Activated gamma-delta T cell treated with anti-CD3 and anti-CD28 coated beads, Interleukin-2, amount 50 U/mL, for 16 hours (primary cell): ENCODE measurements around the gene NEAT1.
"Not testable (repeated sequence)": the region's sequence is repeated elsewhere in the genome, so short reads cannot be mapped to it uniquely, and the experiment has no call there.

Source experiments
- DNase-seq: peaks from one replicate; pipeline ENCODE4 v3.0.0-alpha.2; 2020; ENCODE audit warnings: low read depth

The NEAT1 gene

DNA sequence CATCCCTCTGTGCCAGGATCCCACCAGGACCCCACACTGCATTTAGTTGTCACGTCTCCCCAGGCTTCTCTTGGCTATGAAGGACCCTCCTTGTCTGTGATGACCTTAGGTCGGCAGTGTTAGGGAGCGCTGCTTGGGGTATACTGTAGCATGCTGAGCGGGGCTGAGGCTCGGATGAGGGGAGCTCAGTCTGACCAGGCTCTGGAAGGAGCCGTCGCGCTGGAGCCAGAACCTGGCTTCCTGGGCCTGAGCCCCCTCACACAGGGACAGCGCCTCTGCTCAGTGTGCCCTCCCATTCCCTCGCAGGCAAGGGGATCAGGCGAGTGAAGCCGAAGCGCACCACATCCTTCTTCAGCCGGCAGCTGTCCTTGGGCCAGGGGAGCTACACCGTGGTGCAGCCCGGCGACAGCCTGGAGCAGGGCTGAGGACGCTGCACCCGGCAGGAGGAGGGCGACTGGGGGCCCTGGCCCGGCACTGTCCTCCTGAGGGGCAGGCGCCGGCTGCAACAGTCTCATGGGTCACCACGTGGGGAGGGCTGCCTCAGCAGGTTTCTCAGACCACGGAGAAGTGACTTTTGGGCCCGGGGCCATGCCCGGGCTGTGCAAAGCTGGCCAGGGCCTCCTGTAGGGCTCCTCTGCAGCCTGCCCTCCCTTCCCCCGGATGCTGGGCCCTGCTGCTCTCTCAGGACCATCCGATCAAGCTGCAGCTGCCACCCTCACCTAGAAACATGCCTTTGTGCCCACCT lies 11.5 kb upstream of the NEAT1 start:
- DNase-seq = no peak

DNA sequence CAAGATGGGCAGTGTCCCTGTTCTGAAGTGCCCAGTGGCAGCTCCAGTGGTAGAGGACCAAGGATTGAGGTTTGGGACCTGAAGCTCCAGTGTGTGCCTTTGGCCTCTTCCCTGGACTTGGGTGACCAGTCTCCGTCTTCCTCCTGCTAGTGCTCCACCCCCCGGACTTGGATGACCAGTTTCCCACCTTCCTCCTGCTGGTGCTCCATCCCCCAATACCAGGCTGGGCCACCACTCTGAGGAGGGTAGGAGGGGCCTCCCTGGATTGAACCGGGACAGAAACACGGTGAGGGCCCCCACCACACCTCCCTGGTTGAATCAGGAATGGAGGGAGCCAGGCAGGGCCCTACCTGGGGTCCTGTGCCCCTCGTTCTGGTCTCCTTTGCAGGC lies 10.9 kb upstream of the NEAT1 start:
- DNase-seq = no peak

DNA sequence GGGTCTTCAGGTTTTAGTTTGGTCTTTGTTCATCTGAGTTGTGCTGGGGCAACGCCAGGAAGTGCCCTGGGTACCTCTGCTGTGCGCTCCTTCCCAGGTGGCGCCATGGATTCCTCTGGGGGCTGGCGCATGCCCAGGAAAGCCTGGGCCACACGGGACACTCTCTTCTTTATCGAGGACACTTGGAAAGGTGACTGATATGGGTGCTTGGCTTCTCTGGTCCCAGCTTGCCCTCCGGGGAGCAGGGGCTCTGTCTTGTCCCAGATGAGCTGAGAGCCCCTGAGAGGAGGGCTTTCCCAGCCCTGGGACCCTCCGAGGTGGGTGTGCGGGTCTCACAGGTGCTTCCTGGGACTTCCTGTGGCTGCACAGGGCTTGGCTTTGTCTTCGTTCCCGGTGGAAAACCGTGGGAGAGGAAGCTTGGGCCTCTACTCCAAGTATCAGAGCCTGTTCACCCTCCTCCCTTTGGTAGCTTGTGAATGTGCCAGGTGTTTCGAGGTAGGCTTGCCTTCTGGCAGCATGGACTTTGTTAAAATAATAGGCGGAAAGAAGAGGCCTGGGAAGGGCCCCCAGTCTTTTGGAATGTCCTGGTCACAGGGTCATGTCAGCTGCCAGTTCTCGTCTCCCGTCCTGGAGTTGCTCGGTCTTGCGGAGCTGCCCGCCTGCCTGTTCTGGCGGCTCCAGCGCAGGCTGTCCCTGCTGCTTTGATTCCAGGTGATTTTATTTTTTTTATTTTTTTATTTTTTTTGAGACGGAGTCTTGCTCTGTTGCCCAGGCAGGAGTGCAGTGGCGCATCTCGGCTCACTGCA lies 10.1 kb upstream of the NEAT1 start:
- no peak for DNase-seq

DNA sequence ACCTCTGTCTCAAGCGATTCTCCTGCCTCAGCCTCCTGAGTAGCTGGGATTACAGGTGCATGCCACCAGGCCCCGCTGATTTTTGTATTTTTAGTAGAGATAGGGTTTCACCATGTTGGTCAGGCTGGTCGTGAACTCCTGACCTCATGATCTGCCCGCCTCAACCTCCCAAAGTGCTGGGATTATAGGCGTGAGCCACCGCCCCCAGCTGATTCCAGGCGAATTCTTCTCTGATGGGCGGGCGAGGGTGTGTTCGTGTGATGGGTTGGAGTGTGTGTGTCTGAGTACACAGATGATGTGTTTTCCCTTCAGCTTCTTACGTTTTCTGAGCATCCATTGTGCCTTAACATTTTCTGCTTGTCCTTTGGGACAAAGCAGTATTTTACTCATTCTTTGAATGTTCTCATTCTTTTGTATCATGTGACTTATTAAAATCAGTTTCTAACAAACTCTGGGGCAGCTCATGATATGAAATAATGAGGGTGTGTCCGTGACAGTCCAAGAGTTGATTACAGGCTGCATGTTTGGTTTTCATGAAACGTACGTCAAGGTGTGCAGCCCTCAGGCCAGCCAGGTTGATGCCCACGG lies 9.4 kb upstream of the NEAT1 start:
- not testable (repeated sequence) for DNase-seq

DNA sequence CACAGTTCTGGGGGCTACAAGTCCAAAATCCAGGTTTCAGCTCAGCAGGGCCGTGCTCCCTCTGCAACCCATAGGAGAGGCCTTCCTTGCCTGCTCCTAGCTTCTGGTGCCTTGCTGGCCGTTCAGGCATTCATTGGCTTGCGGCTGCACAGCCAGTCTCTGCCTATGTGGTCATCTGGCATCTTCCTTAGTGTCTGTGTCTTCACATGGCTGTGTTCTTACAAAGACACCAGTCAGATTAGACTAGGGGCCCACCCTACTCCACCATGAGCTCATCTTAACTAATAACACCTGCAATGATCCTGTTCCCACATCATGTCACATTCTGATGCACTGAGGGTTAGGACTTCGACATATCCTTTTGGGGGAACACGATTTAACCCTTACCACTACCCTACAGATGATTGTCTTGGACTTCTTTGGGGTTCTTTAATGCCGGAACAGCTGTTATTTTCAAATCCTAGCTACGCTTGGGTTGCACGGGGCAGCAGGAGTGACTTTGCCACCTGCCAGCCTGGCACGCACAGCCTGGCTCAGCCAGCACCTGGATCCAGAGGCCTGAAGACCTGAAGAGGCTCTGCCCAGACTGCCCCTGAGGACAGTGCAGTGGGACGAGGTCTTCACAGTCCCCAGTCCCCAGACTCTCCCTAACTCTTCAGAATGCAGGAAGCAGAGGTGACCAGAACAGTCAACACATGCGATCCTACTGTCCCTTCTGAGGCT lies 7.7 kb upstream of the NEAT1 start:
- DNase-seq = no peak

DNA sequence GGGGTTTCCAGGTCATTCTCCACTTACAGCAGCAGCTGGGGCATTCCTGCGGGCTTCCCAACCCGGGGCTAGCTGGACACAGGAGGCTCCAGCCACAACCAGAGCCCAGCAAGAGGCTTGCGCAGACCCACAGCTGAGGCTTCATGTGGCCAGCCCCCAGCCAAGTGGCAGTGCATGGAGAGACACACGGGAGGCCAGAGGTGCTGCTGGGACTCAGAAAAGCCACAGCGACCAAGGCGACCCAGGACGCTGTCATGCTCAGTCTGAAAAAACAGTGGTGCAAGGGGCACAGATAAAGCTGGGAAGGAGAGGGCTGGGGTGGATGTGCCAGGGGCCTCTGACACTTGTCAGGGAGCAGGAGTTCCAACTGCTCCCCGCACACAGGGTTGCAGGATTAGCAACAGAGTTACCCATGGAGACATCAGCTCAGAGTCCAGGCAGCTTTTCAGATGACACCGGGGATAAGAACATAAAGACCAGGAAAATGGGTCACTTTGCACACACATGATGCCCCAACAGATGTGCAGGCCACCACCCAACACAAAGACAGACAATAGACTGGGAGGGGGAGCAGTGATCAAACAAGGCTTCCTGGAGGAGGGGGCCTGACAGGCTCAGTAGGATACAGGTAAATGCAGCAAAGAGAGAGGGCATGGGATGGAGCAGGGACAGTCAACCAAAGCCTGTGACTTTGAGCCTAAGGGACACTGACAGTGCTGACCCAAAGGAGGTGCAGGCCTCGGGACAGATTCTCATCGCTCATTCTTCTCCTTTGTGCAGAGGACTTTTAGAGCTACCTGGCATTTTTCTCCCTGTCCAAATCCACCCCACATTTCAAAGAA lies 6.9 kb upstream of the NEAT1 start:
- DNase-seq = no peak

DNA sequence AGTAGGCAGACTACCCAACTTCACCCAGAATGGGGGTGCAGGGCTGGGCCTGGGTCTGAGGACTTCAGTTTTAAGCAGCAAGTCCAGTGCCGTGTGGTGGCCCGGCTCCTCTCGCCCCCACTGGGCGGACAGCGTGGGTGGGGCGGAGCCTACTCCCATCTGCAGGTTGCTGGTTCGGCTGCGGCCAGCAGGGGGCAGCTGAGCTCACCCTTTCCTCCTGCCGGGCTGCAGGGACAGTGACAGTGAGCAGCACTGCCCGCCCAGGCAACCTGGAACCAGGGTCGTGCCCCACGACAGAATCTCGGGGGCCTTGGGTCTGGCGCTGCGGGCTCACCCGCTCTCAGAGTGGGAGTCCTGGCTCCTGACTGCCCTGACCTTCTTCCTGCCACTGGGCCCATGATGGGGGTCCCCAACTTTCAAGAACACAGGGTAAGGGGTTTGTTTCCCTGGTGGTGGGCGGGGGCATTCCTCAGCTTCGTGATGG lies 6.2 kb upstream of the NEAT1 start:
- DNase-seq = peak; percentile 90

DNA sequence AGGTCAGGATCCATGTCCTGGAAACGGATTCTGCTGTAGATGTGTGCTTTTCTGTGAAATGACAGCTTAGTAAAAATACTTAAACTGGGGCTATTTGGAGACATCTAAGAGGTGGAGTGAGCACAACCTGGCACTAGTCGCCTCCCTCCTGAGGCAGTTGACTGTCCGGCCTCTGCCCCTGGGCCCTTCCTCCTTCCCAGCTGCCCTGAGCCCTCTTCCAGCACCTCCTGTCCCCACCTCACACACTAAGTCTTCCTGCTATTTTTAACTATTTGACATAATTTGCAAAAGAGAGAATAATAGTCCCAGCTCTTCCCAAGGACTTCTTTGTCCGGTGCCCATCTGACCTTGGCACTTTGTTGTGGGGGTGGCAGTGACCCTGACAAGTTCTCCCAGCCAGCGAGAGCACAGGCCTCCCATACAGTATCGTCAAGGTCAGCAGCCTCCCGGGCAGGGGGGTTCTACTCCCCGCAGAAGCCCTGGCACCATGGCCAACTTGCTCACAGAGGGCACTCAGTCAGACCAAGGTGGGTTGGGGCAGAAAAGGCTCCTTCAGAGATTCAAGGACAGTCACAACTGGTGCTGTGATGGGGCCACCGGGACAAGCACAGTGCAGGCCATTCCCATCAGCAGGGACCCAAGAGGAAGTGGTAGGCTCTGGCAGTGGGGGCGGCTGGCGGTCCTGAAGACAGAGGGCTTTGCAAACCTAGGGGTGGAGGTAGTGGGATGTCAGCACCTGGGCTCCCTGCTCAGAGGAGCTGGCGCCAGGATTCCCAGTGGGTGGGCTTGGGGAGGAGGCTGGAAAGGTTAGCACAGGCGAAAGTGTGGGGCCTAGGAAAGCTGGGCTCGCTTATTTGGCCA lies 5.5 kb upstream of the NEAT1 start:
- DNase-seq = no peak

DNA sequence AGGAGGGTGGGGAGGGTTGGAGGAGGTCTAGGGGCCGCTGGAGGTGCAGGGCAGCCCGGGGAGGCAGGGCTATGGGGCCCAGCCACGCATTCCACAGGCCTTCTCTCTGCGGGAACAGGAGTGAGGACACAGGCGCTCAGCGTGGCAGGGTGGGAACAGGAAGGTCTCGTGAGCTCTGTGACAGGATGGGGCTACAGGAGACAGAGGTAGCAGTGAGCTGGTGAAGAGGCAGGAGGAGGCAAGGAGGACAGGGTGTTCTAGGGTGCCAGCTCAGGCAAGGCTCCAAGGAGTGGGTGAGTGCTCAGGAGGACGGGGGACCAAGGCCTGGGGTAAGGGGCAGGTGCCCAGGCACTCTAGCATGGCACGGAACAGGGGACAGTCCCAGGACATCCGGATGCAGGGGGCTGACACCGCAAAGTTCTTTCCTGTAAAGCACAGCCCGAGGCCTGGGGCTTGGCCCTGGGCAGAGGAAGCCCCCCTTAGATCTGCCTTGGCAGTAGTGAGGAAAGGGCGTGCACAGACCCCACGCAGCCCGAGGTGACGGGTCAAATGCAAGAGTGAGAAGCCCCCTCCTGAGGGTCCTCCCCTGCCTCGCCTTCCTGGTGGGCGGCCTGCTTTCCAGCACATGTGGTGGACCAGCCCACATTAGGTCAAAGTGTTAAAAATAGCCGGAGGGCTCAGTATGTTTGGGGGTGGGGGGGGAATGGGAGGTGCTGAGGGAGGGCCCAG lies 4.7 kb upstream of the NEAT1 start:
- DNase-seq = no peak

DNA sequence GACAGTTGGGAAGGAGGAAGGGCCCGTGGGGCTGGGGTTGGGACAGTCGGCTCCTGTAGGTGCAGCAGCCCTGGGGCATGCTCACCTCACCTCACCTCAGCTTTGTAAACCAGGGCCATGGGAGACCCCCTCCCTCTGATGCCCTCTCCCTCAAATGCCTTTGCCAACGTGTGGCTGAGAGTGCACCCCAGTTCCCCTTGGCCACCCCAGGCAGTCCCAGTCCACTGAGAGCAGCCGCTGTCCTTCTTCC lies 4.2 kb upstream of the NEAT1 start:
- no peak for DNase-seq

DNA sequence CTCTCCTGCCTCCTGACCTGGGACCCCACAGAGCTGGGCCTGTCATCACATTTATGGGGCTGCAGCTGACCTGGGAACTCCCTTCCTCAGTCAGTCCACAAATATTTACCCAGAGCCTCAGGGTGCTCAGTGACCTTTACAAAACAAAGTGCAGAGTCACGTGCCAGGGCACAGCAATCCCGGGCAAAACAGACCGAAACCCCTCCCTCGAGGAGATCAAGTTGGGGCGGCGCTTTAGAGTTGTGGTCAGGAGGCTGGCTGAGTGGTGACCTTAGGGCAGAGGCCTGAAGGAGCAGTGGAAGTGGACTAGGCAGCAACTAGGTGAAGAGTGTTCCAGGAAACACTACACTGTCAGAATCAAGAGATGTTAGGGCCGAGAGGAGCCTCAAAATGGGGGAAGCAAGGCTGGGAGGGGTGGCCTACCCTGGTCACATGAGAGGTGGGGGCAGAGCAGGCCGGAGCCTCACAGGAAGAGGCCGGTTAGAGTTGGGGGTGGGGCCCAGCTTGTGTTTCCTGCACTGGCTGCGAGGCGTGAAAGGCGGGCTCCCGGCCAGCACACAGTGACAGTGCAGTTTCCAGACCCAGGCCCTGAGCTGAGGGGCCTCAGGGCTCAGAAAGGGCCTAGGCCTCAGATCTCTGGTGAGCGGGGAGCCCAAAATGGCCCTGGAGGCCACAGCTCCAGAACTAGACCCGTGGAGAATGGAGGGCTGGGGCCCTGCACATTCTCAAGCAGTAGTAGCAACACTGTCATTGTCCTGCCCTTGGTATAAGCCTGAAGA lies 3.7 kb upstream of the NEAT1 start:
- peak; percentile 83 for DNase-seq

DNA sequence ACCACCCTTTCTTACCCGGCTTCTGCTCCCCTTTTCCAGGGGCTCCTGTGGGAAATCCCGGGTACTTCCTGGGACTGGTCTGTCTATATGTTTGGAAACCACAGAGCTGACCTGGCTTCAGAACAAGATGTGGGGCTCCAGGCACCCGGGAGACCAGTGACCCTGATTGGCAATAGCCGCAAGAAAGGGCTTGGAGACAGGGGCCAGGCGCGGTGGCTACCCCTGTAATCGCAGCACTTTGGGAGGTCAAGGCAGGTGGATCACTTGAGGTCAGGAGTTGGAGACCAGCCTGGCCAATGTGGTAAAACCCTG lies 3.2 kb upstream of the NEAT1 start:
- no peak for DNase-seq

DNA sequence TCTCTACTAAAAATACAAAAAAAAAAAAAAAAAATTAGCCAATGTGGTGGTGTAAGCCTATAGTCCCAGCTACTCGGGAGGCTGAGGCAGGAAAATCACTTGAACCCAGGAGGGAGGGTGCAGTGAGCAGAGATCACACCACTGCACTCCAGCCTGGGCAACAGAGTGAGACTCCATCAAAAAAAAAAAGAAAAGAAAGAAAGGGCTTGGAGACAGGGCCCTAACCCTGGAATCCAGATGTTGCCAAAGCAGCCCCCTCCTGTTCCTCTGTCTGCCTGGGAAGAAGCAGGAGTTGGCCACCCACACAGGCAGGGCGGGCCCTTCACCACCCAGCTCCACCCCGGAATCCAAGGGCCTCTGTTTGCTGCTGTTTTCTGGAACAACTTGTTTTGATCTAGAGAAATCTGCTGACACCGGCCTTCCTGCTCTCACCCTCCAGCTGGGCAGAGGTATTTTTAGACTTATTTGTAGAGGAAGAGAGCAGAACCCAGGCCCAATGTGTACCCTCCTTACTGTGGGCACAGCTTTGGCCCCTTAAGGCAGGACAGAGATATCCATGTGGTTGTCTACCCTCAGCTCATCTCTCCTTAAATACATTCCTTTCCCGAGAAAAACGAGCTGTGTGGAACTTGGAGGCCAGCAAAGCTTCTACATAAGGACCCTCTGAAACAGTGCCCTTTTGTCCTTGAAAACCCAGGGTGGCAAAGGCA lies 2.7 kb upstream of the NEAT1 start:
- DNase-seq = no peak

DNA sequence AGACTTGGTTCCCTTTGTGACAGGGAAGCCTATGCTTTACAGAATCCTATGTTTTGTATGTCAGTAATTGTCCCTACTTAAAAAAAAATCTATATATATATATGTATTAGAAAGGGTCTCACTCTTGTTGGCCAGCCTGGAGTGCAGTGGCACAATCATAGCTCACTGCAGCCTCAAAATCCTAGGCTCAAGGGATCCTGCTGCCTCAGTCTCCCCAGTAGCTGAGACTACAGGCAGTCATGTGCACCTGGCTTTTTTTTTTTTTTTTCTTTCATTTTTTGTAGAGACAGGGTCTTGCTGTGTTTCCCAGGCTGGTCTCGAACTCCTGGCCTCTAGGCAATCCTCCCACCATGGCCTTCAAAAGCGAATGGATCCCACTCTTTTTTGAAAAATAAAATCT lies 2.1 kb upstream of the NEAT1 start:
- DNase-seq = no peak

DNA sequence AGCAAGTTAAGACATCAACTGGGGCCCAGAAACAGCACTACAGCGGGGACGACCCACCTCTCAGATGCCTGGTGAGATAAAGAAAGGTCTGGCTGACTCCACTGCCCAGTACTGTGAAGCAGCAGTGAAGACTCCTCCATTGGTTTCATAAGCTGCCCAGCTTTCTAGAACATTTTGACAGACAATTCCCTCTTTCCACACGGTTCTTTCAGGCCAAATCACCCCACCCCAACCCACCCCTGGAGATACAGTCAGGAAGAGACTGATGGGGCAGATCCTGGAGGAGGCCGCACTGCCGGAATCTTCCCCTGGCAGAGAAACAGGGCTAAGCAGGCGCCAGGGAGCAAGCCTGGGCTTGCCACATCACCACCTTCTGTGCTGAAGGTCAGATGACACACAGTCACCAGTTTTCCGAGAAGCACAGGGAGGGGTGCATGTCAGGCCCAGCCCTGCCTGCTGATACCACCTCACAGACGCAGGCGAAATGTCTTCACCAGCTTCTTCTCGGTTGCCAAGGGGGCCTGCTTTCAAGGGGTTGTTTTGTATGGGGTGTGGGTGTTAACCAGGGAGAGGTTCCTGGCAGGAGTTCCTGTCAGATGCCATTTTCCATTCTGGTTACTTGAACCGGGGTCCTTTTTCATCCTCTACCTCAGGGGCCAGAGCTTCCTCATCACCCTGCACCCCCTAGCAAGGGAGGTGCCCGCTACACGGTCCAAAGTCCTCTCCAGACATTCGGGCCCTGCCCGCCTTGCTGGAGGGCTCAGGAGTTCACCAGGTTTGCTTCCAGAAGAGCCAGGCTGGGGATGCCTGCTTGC lies 1.4 kb upstream of the NEAT1 start:
- DNase-seq = peak; percentile 81

DNA sequence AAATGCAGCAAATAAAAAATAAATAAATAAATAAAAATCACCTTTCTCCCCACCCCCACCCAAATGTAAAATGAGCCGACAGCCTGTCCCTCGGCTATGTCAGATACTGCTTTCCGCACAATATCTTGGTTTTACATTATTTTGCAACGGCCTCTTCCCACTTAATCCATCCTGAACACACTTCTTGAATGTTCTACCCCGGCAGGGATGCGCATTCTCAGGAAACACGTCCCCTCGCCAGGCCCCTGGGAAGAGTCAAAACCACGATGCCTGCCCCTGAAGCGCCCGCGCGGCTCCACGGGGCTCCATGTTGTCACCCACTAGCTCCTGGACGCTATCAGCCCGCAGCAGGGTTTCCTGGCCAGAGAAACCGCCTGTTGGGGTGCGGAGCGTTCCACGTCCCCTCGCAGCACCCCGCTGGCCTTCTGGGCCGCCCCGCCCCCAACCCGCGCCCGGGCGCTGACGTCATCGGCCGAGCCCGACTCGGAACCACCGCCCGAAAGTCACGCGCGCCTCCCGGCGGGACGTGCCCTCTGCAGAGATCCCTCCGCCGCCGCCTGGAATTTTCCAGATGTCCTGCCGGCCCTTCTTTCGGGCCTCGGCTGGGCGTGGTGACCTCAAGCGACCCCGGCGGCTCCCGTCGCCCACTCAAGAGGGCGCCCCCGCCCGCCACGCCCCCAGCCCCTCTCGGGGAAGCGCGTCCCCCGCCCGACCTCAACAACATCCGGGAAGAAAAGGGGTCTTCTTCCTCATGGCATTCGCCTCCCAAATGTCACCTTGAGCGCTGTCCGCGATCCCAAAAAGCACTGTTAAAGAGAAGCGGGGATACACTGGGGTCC lies 585 bp upstream of the NEAT1 start:
- peak; percentile 80 for DNase-seq
